ENCODE data around the gene KRTAP12-1.
"Not testable (repeated sequence)": the region's sequence is repeated elsewhere in the genome, so short reads cannot be mapped to it uniquely, and the experiment has no call there.

Gene KRTAP12-1

DNA sequence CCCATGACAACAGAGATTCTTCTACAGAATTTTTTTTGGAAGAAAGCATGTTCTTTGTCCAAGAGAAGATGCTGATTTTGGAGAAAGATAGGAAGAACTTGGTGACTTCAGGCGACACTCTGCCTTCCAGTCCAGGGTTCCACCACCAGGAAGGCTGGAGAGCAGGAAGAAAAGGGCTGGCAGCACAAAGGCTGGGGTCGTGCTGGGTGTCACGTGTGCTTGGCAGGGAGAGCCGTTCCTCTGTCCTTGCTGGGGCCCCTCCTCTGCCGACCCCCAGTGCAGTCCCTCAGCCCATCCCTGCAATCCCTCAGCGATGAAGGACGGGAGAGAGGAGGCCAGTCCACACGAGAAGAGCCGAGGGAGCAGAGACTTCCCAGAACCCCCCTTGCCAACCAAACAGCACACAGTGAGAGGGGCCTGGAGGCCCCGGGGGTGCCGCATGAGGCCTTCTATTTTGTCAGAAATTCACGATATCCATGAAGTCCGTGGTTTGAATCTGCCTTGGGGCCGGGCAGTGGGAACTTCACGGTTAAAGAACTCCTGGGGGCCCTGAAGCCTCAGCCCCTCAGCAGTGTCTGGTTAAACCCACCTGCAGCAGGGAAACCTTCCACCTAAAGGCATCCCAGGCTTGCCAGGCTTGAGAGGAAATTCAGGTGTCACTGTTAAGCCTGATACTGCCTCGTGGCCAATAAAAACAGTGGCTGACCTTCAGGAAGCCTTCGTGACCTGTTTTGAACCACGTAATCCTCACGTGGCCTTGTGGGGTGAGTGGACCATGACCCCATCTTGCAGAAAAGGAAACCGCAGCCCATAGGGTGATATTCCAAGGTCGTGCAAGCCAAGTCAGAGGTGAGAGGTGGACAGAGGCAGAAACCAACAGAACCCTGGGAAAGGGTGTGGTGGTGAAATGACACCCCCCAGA is 18.4 kb upstream of the KRTAP12-1 start:
- no peak overlapping the region for H3K4me3 ChIP-seq (ENCODE audit: low read depth, low read length)
- no peak for DNase-seq (ENCODE audit: low read depth)

DNA sequence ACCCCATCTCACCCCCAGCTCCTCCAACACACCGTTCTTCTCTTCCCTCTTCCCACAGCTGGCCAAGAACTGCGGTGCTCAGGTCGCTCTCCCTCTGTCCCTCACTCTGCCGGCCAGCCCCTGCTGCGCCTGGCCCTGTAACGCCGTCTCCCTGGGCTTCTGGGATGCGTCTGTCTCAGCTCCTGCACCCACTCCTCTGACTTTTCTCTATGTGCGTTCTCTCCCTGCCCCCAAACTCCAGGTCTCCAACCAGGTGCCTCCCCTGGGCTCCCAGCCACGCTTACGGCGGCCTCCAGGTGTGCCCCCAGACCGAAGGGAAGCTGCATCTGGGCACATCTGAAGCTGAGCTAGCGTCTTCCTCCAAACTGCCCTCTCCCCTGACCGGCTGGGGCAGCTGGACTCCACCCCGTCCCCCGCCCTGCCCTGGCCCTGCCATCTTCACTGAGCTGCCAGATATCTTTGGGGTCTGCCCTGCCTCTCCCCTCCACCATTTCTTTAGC is 17.6 kb upstream of the KRTAP12-1 start:
- no peak for DNase-seq (ENCODE audit: low read depth)
- H3K4me3 ChIP-seq (ENCODE audit: low read depth, low read length): no peak overlapping the region

GRCh38 chr21:44697811-44698734 is 16.1 kb upstream of the KRTAP12-1 start:
- no peak overlapping the region for H3K4me3 ChIP-seq (ENCODE audit: low read depth, low read length)
- DNase-seq (ENCODE audit: low read depth): peak; percentile 12

DNA sequence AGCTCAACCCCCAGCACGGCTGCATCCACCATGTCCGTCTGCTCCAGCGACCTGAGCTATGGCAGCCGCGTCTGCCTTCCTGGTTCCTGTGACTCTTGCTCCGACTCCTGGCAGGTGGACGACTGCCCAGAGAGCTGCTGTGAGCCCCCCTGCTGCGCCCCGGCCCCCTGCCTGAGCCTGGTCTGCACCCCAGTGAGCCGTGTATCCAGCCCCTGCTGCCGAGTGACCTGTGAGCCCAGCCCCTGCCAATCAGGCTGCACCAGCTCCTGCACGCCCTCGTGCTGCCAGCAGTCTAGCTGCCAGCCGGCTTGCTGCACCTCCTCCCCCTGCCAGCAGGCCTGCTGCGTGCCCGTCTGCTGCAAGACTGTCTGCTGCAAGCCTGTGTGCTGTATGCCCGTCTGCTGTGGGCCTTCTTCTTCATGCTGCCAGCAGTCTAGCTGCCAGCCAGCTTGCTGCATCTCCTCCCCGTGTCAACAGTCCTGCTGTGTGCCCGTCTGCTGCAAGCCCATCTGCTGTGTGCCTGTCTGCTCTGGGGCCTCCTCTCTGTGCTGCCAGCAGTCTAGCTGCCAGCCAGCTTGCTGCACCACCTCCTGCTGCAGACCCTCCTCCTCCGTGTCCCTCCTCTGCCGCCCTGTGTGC is 15.3 kb upstream of the KRTAP12-1 start, which contains the start of gene KRTAP10-12:
TSS of gene KRTAP10-12 (plus strand) at position 1 of the 639 bp plus-strand sequence. CDS start at position 31, 30 bp downstream.
- H3K4me3 ChIP-seq (ENCODE audit: low read depth, low read length); DNase-seq (ENCODE audit: low read depth): not testable (repeated sequence)

- no peak for DNase-seq (ENCODE audit: low read depth)
- H3K4me3 ChIP-seq (ENCODE audit: low read depth, low read length): no peak overlapping the region
Observed at GRCh38 chr21:44696572-44696971, 14.6 kb upstream of the KRTAP12-1 start.

DNA sequence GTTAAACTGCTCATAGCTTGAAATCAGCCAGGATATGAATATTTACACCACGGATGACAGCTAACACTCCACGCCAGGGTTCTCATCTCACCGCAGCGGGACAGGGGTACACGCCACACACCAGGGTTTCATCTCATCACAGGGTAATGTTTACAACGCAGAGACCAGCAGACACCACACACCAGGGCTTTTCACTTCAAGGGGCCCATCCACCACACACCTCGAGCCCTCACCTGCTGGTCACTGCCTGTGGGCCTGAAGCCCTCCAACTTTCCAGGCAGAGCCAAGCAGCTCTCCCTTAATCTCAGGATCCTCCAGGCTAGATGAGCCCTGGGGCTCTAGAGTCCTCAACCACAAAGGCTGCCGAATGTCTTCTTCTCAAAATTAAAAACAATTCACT is 13.7 kb upstream of the KRTAP12-1 start:
- no peak for DNase-seq (ENCODE audit: low read depth)
- H3K4me3 ChIP-seq (ENCODE audit: low read depth, low read length): no peak overlapping the region

DNA sequence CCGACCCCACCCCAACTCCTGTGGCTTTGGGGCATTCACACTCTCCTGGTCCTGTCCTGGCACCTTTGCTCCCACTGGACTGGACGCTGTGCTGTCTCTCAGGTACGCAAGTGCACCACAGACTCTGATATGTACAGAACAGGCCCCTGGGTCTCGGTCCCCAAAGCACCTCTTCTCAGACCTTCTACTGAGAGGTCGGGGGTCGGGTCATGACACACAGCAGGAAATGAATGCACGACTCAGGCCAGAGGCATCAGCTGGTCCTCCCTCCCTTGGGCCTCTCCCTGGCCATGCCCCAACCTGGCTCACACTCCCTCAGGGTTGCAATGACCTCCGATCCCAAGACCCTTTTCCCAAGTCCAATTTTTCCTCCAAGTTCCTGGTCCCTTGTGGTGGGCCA is 13.2 kb upstream of the KRTAP12-1 start:
- no peak for DNase-seq (ENCODE audit: low read depth)
- H3K4me3 ChIP-seq (ENCODE audit: low read depth, low read length): no peak overlapping the region

- DNase-seq (ENCODE audit: low read depth): no peak
- H3K4me3 ChIP-seq (ENCODE audit: low read depth, low read length): no peak overlapping the region
Observed at GRCh38 chr21:44694776-44695175, 12.8 kb upstream of the KRTAP12-1 start.

DNA sequence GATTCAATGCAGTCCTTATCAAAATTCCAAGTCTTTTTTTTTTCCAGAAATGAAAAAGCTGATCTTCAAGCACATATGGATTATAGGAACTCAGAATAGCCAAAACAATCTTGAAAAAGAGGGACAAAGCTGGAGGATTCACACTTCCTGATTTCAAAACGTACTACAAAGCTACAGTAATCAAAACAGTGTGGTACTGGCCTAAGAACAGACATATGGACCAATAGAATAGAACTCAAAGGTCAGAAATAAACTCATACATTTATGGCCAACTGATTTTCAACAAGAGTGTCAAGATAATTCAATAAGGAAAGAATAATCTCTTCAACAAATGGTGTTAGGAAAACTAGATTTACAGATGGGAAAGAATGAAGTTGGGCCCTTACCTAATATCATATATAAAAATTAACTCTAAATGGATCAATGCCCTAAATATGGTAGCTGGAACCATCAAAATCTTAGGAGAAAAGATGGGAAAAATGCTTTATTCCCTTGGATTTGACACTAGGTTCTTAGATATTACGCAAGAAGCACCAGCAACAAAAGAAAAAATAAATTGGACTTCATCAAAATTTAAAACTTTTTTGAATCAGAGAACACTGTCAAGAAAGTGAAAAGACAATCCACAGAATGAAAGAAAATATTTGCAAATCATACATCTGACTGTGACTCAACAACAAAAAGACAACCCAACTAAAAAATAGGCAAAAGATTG is 11.0 kb upstream of the KRTAP12-1 start:
- no peak overlapping the region for H3K4me3 ChIP-seq (ENCODE audit: low read depth, low read length)
- no peak for DNase-seq (ENCODE audit: low read depth)

GRCh38 chr21:44691686-44692085 is 9.7 kb upstream of the KRTAP12-1 start:
- H3K4me3 ChIP-seq (ENCODE audit: low read depth, low read length): no peak overlapping the region
- no peak for DNase-seq (ENCODE audit: low read depth)

GRCh38 chr21:44689740-44690139 is 7.8 kb upstream of the KRTAP12-1 start:
- not testable (repeated sequence) for DNase-seq (ENCODE audit: low read depth); H3K4me3 ChIP-seq (ENCODE audit: low read depth, low read length)

- no peak for DNase-seq (ENCODE audit: low read depth)
- H3K4me3 ChIP-seq (ENCODE audit: low read depth, low read length): no peak overlapping the region
Observed at GRCh38 chr21:44687671-44688070, 5.7 kb upstream of the KRTAP12-1 start.

DNA sequence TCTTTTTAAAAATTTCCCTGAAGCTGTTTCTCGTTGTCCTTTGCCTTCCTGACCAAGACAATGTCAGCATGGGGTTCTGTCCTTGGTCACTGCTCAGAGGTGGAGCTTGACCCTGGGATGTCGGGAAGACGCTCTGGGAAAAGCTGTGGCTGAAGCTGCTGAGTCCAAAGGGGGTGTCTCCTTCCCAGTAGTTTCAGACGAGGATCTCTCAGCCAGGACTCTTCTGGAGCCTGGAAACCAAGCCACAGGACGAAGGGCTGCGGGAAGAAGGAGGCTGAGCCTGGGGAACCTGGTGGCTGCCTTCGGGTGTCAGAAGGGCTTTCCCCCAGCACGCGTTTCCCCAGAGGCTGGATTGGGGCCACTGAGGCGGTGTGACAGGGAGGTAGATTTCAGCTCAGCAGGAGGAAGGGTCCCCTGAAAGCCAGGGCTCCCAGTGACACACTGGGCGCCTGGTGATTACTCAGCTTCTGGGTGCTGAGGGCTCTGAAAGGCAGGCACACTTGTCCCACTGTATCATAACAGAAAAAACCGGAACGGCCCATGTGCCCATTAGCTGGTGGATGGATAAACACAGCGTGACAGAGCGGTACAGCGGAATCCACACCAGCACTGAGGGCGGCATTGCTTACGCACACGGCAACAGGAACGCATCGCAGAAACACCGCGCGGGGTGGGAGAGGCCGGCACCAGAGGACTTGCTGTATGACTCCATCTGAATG is 5.0 kb upstream of the KRTAP12-1 start:
- H3K4me3 ChIP-seq (ENCODE audit: low read depth, low read length): no peak overlapping the region

GRCh38 chr21:44686000-44686781 is 4.2 kb upstream of the KRTAP12-1 start:
- DNase-seq (ENCODE audit: low read depth): no peak
- H3K4me3 ChIP-seq (ENCODE audit: low read depth, low read length): no peak overlapping the region

More for the DNA sequence above, 5.0 kb upstream of the KRTAP12-1 start:
- DNase-seq (ENCODE audit: low read depth): no peak

DNA sequence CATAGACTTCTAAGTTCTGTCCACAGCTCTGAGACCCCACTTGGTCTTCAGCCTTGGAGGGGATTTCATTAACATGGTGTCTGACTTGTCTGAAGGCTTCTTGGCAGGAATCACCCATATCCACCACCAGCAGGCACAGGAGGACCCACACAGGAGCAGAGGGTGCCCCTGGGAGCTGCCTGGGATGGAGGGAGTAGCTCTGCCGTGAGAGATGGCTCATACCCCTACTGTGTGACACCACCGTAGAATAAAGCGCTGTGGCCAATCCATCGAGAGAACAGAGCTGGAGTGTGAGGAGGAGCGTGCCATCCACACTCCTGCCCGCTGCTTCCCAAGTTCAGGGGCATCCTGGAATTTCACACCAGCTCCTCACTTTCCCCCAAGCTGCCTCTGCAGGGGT is 3.1 kb upstream of the KRTAP12-1 start:
- not testable (repeated sequence) for DNase-seq (ENCODE audit: low read depth)

GRCh38 chr21:44684483-44684882 is 2.5 kb upstream of the KRTAP12-1 start:
- no peak overlapping the region for H3K4me3 ChIP-seq (ENCODE audit: low read depth, low read length)
- no peak for DNase-seq (ENCODE audit: low read depth)

More for the DNA sequence above, 3.1 kb upstream of the KRTAP12-1 start:
- H3K4me3 ChIP-seq (ENCODE audit: low read depth, low read length): not testable (repeated sequence)

- H3K4me3 ChIP-seq (ENCODE audit: low read depth, low read length): no peak overlapping the region
- DNase-seq (ENCODE audit: low read depth): no peak
Observed at GRCh38 chr21:44684077-44684476, 2.1 kb upstream of the KRTAP12-1 start.
